PFSK-1 (cell line): ENCODE results near the gene USP47.

ENCODE experiments used
- FOXP2 ChIP-seq: optimal IDR thresholded peaks from 2 replicates; pipeline ENCODE3; 2011; ENCODE audit warnings: borderline replicate concordance, control low read depth, inconsistent platforms; ENCODE audit not compliant: insufficient read depth; ENCODE audit errors: extremely low read length, extremely low read depth
- POLR2AphosphoS5 ChIP-seq: IDR thresholded peaks from 2 replicates; pipeline ENCODE4 v1.6.1; 2012; ENCODE audit warnings: low read depth, mild to moderate bottlenecking, control low read depth, low read length, moderate library complexity
- REST ChIP-seq, 2 experiments: IDR thresholded peaks; 2 replicates each; pipeline versions ENCODE4 v1.6.1 to v1.8.0; 2011 to 2012; ENCODE audit warnings: low read depth in 2 of 2, low read length in 2 of 2, control low read depth in 1 of 2, inconsistent platforms in 1 of 2, mild to moderate bottlenecking in 1 of 2, moderate library complexity in 1 of 2; ENCODE audit not compliant: insufficient read depth in 1 of 2
- SIN3A ChIP-seq: IDR thresholded peaks from 2 replicates; pipeline ENCODE4 v1.6.1; 2012; ENCODE audit warnings: mild to moderate bottlenecking, low read length, moderate library complexity, borderline replicate concordance; ENCODE audit not compliant: insufficient read depth
- TAF1 ChIP-seq: IDR thresholded peaks from 2 replicates; pipeline ENCODE4 v1.6.1; 2012; ENCODE audit warnings: low read length, control low read depth, borderline replicate concordance; ENCODE audit not compliant: insufficient read depth

The USP47 gene

DNA sequence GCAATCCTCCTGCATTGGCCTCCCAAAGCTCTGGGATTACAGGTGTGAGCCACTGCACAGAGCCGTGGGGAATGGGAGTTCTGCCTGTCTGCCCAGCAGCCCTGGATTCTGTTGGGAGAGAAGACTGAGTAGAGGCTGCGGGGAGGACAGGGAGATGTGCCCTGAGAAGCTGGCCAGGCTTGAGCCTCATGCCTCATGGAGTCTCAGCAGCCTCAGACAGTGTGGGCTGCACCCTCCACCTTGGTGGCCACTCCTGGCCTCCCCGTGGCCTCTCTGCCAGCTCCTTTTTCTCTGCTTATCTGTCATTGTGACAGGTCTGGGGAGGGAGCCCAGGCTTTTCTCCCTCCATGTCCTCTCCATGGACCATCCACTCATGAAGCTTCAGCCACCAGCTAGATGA, 123.4 kb downstream of the USP47 start:
- no peak for TF ChIP-seq REST (IDR thresholded peaks at IDR 0.05; ENCODE audit: insufficient read depth in 1 of 2, low read depth in 2 of 2, low read length in 2 of 2)
- no peak for TF ChIP-seq TAF1
- no peak for TF ChIP-seq POLR2AphosphoS5
- TF ChIP-seq SIN3A: no peak
- no peak for TF ChIP-seq FOXP2

DNA sequence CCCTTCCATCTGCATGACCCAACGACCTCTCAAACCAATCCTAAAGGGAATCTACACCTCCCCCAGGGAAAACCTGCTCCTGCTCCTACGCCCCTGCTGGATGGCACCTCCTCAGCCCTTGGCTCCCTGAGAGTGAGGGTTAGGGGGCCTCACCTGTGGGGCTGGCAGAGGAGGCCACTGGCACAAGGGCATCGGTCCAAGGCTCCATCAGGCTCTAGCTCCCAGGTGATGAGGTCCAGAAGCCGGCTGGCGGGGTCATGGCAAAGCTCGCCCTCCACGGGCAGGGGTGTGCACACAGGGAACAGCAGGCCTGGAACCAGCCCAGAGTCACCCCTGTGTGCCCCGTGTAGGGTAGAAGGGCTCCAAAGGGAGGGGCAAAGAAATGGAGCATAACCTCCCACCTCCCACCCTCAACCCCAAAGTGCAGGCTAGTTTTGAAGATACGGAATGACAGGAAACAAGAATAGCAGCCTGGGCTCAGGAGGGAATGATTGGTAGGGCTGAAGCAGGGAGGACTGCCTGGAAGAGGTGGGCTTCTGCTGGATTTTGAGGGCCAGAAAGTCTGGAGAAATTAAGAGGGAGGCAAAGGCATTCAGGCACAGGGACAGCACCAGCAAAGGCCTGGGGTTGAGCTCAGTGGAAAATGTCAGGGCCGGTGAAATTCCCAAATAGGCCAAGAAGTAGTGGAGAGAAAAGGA, 124.0 kb downstream of the USP47 start:
- TF ChIP-seq SIN3A: no peak
- TF ChIP-seq POLR2AphosphoS5: no peak
- TF ChIP-seq REST (IDR thresholded peaks at IDR 0.05; ENCODE audit: insufficient read depth in 1 of 2, low read depth in 2 of 2, low read length in 2 of 2): no peak
- TF ChIP-seq FOXP2: no peak
- TF ChIP-seq TAF1: no peak

- TF ChIP-seq SIN3A (no peak), POLR2AphosphoS5 (no peak), TAF1 (no peak)
These were observed 124.6 kb downstream of the USP47 start for GRCh38 chr11:11966354-11966741.

GRCh38 chr11:11966826-11967668, 125.3 kb downstream of the USP47 start:
- TF ChIP-seq TAF1 (no peak), SIN3A (no peak), REST (IDR thresholded peaks at IDR 0.05; ENCODE audit: insufficient read depth in 1 of 2, low read depth in 2 of 2, low read length in 2 of 2) (no peak), POLR2AphosphoS5 (no peak), FOXP2 (peak; percentile 58)

GRCh38 chr11:11967669-11968510, 126.1 kb downstream of the USP47 start:
- TF ChIP-seq FOXP2 (no peak), SIN3A (no peak), POLR2AphosphoS5 (no peak), TAF1 (no peak), REST (IDR thresholded peaks at IDR 0.05; ENCODE audit: insufficient read depth in 1 of 2, low read depth in 2 of 2, low read length in 2 of 2) (no peak)
